Chondrocyte (in vitro differentiated cells): ENCODE results near the gene SORBS2. TPM values are rescaled to one million over a fixed set of nuclear protein-coding genes. Genes with fewer than 3 reads are reported as not detected.
"Not testable (repeated sequence)": the region's sequence is repeated elsewhere in the genome, so short reads cannot be mapped to it uniquely, and the experiment has no call there.

Experiments used
- DNase-seq: peaks from one replicate; pipeline ENCODE4 v3.0.0; 2021; ENCODE audit warnings: mixed read lengths, low spot score
- H3K27ac Mint-ChIP-seq: one replicate; pipeline ENCODE4 v1.8.0; 2021; ENCODE audit warnings: mild to moderate bottlenecking, moderate library complexity, mixed read lengths; ENCODE audit not compliant: unreplicated experiment
- H3K27me3 Mint-ChIP-seq: 2 replicates; pipeline ENCODE4 v1.8.0; 2021; ENCODE audit warnings: low read depth, mixed read lengths
- H3K36me3 Mint-ChIP-seq: 2 replicates; pipeline ENCODE4 v1.8.0; 2021; ENCODE audit warnings: low read depth, mixed read lengths
- H3K4me1 Mint-ChIP-seq: 2 replicates; pipeline ENCODE4 v1.8.0; 2021; ENCODE audit warnings: low read depth, mild to moderate bottlenecking, mixed read lengths
- H3K4me3 Mint-ChIP-seq: one replicate; pipeline ENCODE4 v1.8.0; 2021; ENCODE audit warnings: mild to moderate bottlenecking, moderate library complexity, mixed read lengths; ENCODE audit not compliant: unreplicated experiment
- H3K9me3 Mint-ChIP-seq: 2 replicates; pipeline ENCODE4 v1.8.0; 2021; ENCODE audit warnings: low read depth, mixed read lengths
- CTCF ChIP-seq: fragments of 200-600 bp; sonication (generic); IDR thresholded peaks from 2 replicates; pipeline ENCODE4 v1.5.0; 2021; ENCODE audit warnings: antibody characterized with exemption, mild to moderate bottlenecking, moderate library complexity
- long read RNA-seq: library from polyadenylated mRNA; stranded (forward); transcript quantifications from one replicate; pipeline ENCODE4 v2.0.0, GENCODE V29; 2021
- total RNA-seq: library from RNA; stranded (reverse); gene quantifications from 3 replicates; pipeline ENCODE4 v1.2.1, GENCODE V29; 2021

The SORBS2 gene, protein sequence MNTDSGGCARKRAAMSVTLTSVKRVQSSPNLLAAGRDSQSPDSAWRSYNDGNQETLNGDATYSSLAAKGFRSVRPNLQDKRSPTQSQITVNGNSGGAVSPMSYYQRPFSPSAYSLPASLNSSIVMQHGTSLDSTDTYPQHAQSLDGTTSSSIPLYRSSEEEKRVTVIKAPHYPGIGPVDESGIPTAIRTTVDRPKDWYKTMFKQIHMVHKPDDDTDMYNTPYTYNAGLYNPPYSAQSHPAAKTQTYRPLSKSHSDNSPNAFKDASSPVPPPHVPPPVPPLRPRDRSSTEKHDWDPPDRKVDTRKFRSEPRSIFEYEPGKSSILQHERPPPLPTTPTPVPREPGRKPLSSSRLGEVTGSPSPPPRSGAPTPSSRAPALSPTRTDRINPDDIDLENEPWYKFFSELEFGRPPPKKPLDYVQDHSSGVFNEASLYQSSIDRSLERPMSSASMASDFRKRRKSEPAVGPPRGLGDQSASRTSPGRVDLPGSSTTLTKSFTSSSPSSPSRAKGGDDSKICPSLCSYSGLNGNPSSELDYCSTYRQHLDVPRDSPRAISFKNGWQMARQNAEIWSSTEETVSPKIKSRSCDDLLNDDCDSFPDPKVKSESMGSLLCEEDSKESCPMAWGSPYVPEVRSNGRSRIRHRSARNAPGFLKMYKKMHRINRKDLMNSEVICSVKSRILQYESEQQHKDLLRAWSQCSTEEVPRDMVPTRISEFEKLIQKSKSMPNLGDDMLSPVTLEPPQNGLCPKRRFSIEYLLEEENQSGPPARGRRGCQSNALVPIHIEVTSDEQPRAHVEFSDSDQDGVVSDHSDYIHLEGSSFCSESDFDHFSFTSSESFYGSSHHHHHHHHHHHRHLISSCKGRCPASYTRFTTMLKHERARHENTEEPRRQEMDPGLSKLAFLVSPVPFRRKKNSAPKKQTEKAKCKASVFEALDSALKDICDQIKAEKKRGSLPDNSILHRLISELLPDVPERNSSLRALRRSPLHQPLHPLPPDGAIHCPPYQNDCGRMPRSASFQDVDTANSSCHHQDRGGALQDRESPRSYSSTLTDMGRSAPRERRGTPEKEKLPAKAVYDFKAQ (N-terminal part only)
- total RNA-seq: 41.8 to 105 TPM (median 104 TPM) in 3 replicates
- long read RNA-seq, partial matches to known transcripts: 24 of 102 reads
- long read RNA-seq, other reads (novel, unspliced or antisense): 76 of 102 reads

GRCh38 chr4:185811509-185812364 is at the start of gene SORBS2:
SORBS2 (minus strand) TSS chr4:185812194; CDS start chr4:185690571, 121,623 bp downstream.
- no peaks in the 10 kb centered on the region for H3K9me3 Mint-ChIP-seq
- no peak for DNase-seq
- H3K27me3 Mint-ChIP-seq: no peaks in the 10 kb centered on the region
- H3K4me3 Mint-ChIP-seq: peak within 1 kb of the TSS; percentile 75
- H3K27ac Mint-ChIP-seq: peak within 1 kb of the TSS; percentile 76
- TF ChIP-seq CTCF: no peak
- peaks cover 34% of the 10 kb centered on the region for H3K4me1 Mint-ChIP-seq
- H3K36me3 Mint-ChIP-seq: no peaks in the 10 kb centered on the region

GRCh38 chr4:185859111-185859510 is 47.1 kb upstream of the SORBS2 start:
- peaks cover 2% of the 10 kb centered on the region for H3K36me3 Mint-ChIP-seq
- DNase-seq: no peak
- peaks cover 16% of the 10 kb centered on the region for H3K9me3 Mint-ChIP-seq
- H3K27ac Mint-ChIP-seq: peak overlapping the region; percentile 87
- H3K4me1 Mint-ChIP-seq: peaks cover 43% of the 10 kb centered on the region
- H3K27me3 Mint-ChIP-seq: no peaks in the 10 kb centered on the region
- peak overlapping the region; percentile 10 for H3K4me3 Mint-ChIP-seq
- no peak for TF ChIP-seq CTCF

- not testable (repeated sequence) for H3K4me3 Mint-ChIP-seq, DNase-seq
Measured at GRCh38 chr4:185857561-185857960, 45.6 kb upstream of the SORBS2 start.

GRCh38 chr4:185853841-185854240 is 41.8 kb upstream of the SORBS2 start:
- Mint-ChIP-seq H3K27me3 (no peaks in the 10 kb centered on the region), H3K4me3 (no peak overlapping the region), H3K9me3 (peaks cover 19% of the 10 kb centered on the region), H3K36me3 (peaks cover 2% of the 10 kb centered on the region), H3K27ac (peak overlapping the region; percentile 60), H3K4me1 (peaks cover 44% of the 10 kb centered on the region)
- no peak for DNase-seq
- TF ChIP-seq CTCF: no peak

More at GRCh38 chr4:185857561-185857960, 45.6 kb upstream of the SORBS2 start:
- H3K9me3 Mint-ChIP-seq: peaks cover 16% of the 10 kb centered on the region
- H3K36me3 Mint-ChIP-seq, H3K27ac Mint-ChIP-seq, H3K27me3 Mint-ChIP-seq: not testable (repeated sequence)
- H3K4me1 Mint-ChIP-seq: peaks cover 40% of the 10 kb centered on the region

DNA sequence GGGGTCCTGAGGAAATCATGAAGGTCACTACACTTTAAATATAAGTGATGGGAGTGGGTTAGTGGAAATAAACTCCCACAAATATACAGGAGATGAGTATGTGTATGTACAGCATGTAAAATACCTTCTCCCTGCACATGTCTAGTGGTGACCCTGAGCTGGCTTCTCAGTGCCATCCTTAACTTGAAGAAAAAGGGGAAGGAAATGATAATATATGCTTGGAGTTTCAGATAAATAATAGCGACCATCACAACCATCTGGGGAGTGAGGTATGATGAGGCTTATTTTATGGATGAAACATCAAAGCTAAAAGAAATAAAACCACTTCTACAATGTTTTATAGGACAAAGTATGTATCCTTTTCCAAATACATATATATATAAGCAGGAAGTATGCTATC is 41.0 kb upstream of the SORBS2 start:
- no peaks in the 10 kb centered on the region for H3K27me3 Mint-ChIP-seq
- no peak for TF ChIP-seq CTCF
- H3K4me3 Mint-ChIP-seq: no peak overlapping the region

More for the DNA sequence above, 41.0 kb upstream of the SORBS2 start:
- no peak for DNase-seq
- Mint-ChIP-seq H3K36me3 (peaks cover 2% of the 10 kb centered on the region), H3K4me1 (peaks cover 43% of the 10 kb centered on the region), H3K27ac (no peak overlapping the region), H3K9me3 (peaks cover 15% of the 10 kb centered on the region)
